NCI-H1694 (cell line): ENCODE data around the gene PPP1R12C.

Experiments
- DNase-seq: peaks from one replicate; lab custom pipeline; 2025; lab: John Stamatoyannopoulos, UW

PPP1R12C gene

GRCh38 chr19:55091126-55091910, 26.1 kb downstream of the PPP1R12C start:
- no peak for DNase-seq

GRCh38 chr19:55090564-55090963, 26.9 kb downstream of the PPP1R12C start:
- no peak for DNase-seq

GRCh38 chr19:55089342-55089944, 28.0 kb downstream of the PPP1R12C start:
- no peak for DNase-seq

- peak; percentile 77 for DNase-seq
These were observed 28.7 kb downstream of the PPP1R12C start for GRCh38 chr19:55088543-55089341.

GRCh38 chr19:55088021-55088451, 29.4 kb downstream of the PPP1R12C start:
- DNase-seq, result no peak

- peak; percentile 5 for DNase-seq
These were observed 29.9 kb downstream of the PPP1R12C start for GRCh38 chr19:55087542-55087901.

- DNase-seq, result peak; percentile 89
These were observed 30.5 kb downstream of the PPP1R12C start for GRCh38 chr19:55086730-55087541.

- no peak for DNase-seq
These were observed 31.3 kb downstream of the PPP1R12C start for GRCh38 chr19:55085923-55086715.

- no peak for DNase-seq
These were observed 33.0 kb downstream of the PPP1R12C start for GRCh38 chr19:55084416-55084815.

- no peak for DNase-seq
These were observed 34.2 kb downstream of the PPP1R12C start for GRCh38 chr19:55083004-55083850.

GRCh38 chr19:55082020-55082851, 35.2 kb downstream of the PPP1R12C start:
- DNase-seq, result peak; percentile 52

- DNase-seq, result no peak
These were observed 35.7 kb downstream of the PPP1R12C start for GRCh38 chr19:55081770-55082019.

GRCh38 chr19:55080968-55081769, 36.3 kb downstream of the PPP1R12C start:
- peak; percentile 42 for DNase-seq

GRCh38 chr19:55080121-55080967, 37.1 kb downstream of the PPP1R12C start:
- DNase-seq, result peak; percentile 41

- DNase-seq, result no peak
These were observed 37.9 kb downstream of the PPP1R12C start for GRCh38 chr19:55079400-55080038.

- DNase-seq, result no peak
These were observed 38.4 kb downstream of the PPP1R12C start for GRCh38 chr19:55078996-55079395.

GRCh38 chr19:55077106-55077505, 40.3 kb downstream of the PPP1R12C start:
- DNase-seq, result no peak
